Measurements from ENCODE around the gene SLC16A14.
A peak's percentile ranks its signal among the peaks of the same experiment; 100 is the strongest.
"Not testable (repeated sequence)": the region's sequence is repeated elsewhere in the genome, so short reads cannot be mapped to it uniquely, and the experiment has no call there.

Gene SLC16A14

GRCh38 chr2:230068651-230069055 is at the start of gene SLC16A14:
Gene SLC16A14 (minus strand): TSS chr2:230068924. CDS start chr2:230059352, 9,572 bp downstream.
- DNase-seq: peak in 1 of 2 experiments; percentile 44

- DNase-seq: no peak
Observed at GRCh38 chr2:230106771-230107170, 38.0 kb upstream of the SLC16A14 start.

GRCh38 chr2:230101967-230102366 is 33.2 kb upstream of the SLC16A14 start:
- DNase-seq: not testable (repeated sequence)

GRCh38 chr2:230097841-230098240 is 29.1 kb upstream of the SLC16A14 start:
- no peak for DNase-seq

GRCh38 chr2:230097424-230097823 is 28.7 kb upstream of the SLC16A14 start:
- no peak for DNase-seq

- no peak for DNase-seq
Observed at GRCh38 chr2:230090967-230091366, 22.2 kb upstream of the SLC16A14 start.

GRCh38 chr2:230085201-230085600 is 16.5 kb upstream of the SLC16A14 start:
- no peak for DNase-seq

GRCh38 chr2:230077851-230078547 is 9.3 kb upstream of the SLC16A14 start:
- no peak for DNase-seq

GRCh38 chr2:230076819-230077218 is 8.1 kb upstream of the SLC16A14 start:
- DNase-seq: no peak

- DNase-seq: peak in 1 of 2 experiments; percentile 16
Observed at GRCh38 chr2:230075988-230076631, 7.4 kb upstream of the SLC16A14 start.

- no peak for DNase-seq
Observed at GRCh38 chr2:230071421-230071820, 2.7 kb upstream of the SLC16A14 start.

- no peak for DNase-seq
Observed at GRCh38 chr2:230069402-230069801, 678 bp upstream of the SLC16A14 start.

- peak; percentile 40 to 45 for DNase-seq
Observed at GRCh38 chr2:230068016-230068650, 591 bp downstream of the SLC16A14 start.

GRCh38 chr2:230060672-230061293 is 7.9 kb downstream of the SLC16A14 start:
- DNase-seq: no peak

GRCh38 chr2:230053753-230054478 is 14.8 kb downstream of the SLC16A14 start:
- DNase-seq: no peak

- DNase-seq: no peak
Observed at GRCh38 chr2:230052299-230052698, 16.4 kb downstream of the SLC16A14 start.

- DNase-seq: no peak
Observed at GRCh38 chr2:230050136-230050535, 18.6 kb downstream of the SLC16A14 start.

GRCh38 chr2:230048010-230048671 is 20.6 kb downstream of the SLC16A14 start:
- no peak for DNase-seq

GRCh38 chr2:230046491-230046890 is 22.2 kb downstream of the SLC16A14 start:
- DNase-seq: no peak

GRCh38 chr2:230043461-230043860 is 25.3 kb downstream of the SLC16A14 start:
- no peak for DNase-seq

GRCh38 chr2:230043025-230043424 is 25.7 kb downstream of the SLC16A14 start:
- no peak for DNase-seq

GRCh38 chr2:230042195-230042594 is 26.5 kb downstream of the SLC16A14 start:
- no peak for DNase-seq

Measured in SHP77 (cell line).